Adrenal gland (tissue), 12 donors: ENCODE data around the gene SLC10A4. TPM values are rescaled to one million over a fixed set of nuclear protein-coding genes. Genes with fewer than 3 reads are reported as not detected.

Experiments
- DNase-seq, 7 donors: peaks; one replicate each; pipeline ENCODE4 v3.0.0-alpha.2; 2019 to 2020
- H3K27ac ChIP-seq, 5 donors: fragments of 200-600 bp; sonication (generic) in 4 of 5; 1 replicate in 3 of 5; 2 replicates in 2 of 5; pipeline versions ENCODE4 v1.5.1 to v1.8.0; 2016 to 2020; ENCODE audit warnings: mild to moderate bottlenecking in 1 of 5
- H3K27me3 ChIP-seq: fragments of 200-600 bp; 2 replicates; pipeline ENCODE4 v1.8.0; 2021
- H3K36me3 ChIP-seq, 2 donors: fragments of 200-600 bp; replicated peaks in 1 of 2; 1 replicate in 1 of 2; 2 replicates in 1 of 2; pipeline versions ENCODE4 v1.5.1 to v1.8.0; 2018 to 2022
- H3K4me1 ChIP-seq, 2 donors: fragments of 200-600 bp; replicated peaks in 1 of 2; 1 replicate in 1 of 2; 2 replicates in 1 of 2; pipeline versions ENCODE4 v1.5.1 to v1.8.0; 2018 to 2021
- H3K4me3 ChIP-seq, 4 donors: fragments of 200-600 bp; sonication (generic) in 3 of 4; one replicate each; pipeline ENCODE4 v1.5.1; 2016 to 2018
- H3K9me3 ChIP-seq, 3 donors: fragments of 200-600 bp; sonication (generic) in 1 of 3; replicated peaks in 1 of 3; 1 replicate in 2 of 3; 2 replicates in 1 of 3; pipeline versions ENCODE4 v1.5.1 to v1.8.0; 2016 to 2021
- CTCF ChIP-seq, 6 experiments: fragments of 450-650 bp in 4 of 6; fragments of 200-600 bp in 2 of 6; sonication (generic) in 1 of 6; IDR thresholded peaks; 1 replicate in 5 of 6; 2 replicates in 1 of 6; pipeline versions ENCODE4 v1.5.1 to v1.8.0; 2016 to 2021; ENCODE audit warnings: antibody characterized with exemption in 6 of 6, mild to moderate bottlenecking in 2 of 6, moderate library complexity in 1 of 6
- POLR2A ChIP-seq, 2 donors: fragments of 450-650 bp; IDR thresholded peaks; one replicate each; pipeline ENCODE4 v1.6.1; 2017; ENCODE audit warnings: antibody characterized with exemption in 2 of 2, mild to moderate bottlenecking in 2 of 2, moderate library complexity in 1 of 2
- WGBS, 4 donors: extraction: QIAGEN DNeasy Blood & Tissue Kit in 2 of 4; methylation state at CpG; one replicate each; pipeline versions ENCODE4 v1.1.5 to v1.1.7; 2013 to 2017; 5-methylcytosine and 5-hydroxymethylcytosine counted together
- intact Hi-C, 2 donors: fragments of 100-400 bp; cut with DNase I; formaldehyde crosslinking; loops; one replicate each; pipeline versions ENCODE4 v1.14.1 to v1.15.0; 2022 to 2023
- polyA plus RNA-seq, 3 donors: library from polyadenylated mRNA; stranded (reverse); fragments of 200-250 nt in 2 of 3; fragments of 350-450 nt in 1 of 3; fragmentation: Illumina TruSeq in 1 of 3; extraction: RNeasy Lipid Tissue Mini Kit (QIAGEN cat#74804) in 1 of 3; gene quantifications; one replicate each; pipeline ENCODE4 v1.2.3, GENCODE V29; 2013 to 2014
- total RNA-seq, 9 donors: library from RNA; depleted of rRNA in 4 of 9; stranded (reverse); fragments of >200 nt in 4 of 9; fragments of 120-200 nt in 1 of 9; fragmentation: NEBNext Ultra II Directional in 1 of 9; extraction: Animal tissue kit (Norgen Biotek cat#: 25700) in 1 of 9; gene quantifications; one replicate each; pipeline versions ENCODE4 v1.1.0 to v1.2.4, GENCODE V29; 2013 to 2023
- donor health status: healthy with polysubstance abuse.
- donor health status: Bipolar disorder and iron deficiency.
- donor health status: DM: yes; HTN: yes; CAD: no.
- donor health status: DM: no; HTN: no; CAD: no.
- donor health status: DM: no; HTN: no; CAD: no.
- donor health status: DM: yes; HTN: yes; CAD: no.

The SLC10A4 gene
- total and polyA plus RNA-seq, 12 donors: 0.15 to 3.3 (median 1.9) TPM; not detected in 4

GRCh38 chr4:48506716-48507115 is 23.6 kb downstream of the SLC10A4 start:
- 90 to 95% (median 92%) methylated on average over 2 of the region's 2 CpGs for WGBS, 4 donors
- intact Hi-C loops: no loop called here
- H3K27ac ChIP-seq: no peak overlapping the region
- TF ChIP-seq CTCF (IDR thresholded peaks at IDR 0.05): no peak
- TF ChIP-seq POLR2A (IDR thresholded peaks at IDR 0.05): no peak
- H3K27me3 ChIP-seq: no peaks in the 10 kb centered on the region
- H3K4me1 ChIP-seq: no peaks in the 10 kb centered on the region
- H3K4me3 ChIP-seq: no peak overlapping the region
- H3K9me3 ChIP-seq: no peaks in the 10 kb centered on the region
- peaks cover 0 to 20% of the 10 kb centered on the region in 2 donors for H3K36me3 ChIP-seq
- DNase-seq: no peak

GRCh38 chr4:48509543-48509942 is 26.4 kb downstream of the SLC10A4 start:
- Histone ChIP-seq H3K4me1 (no peaks in the 10 kb centered on the region), H3K4me3 (no peak overlapping the region), H3K9me3 (no peaks in the 10 kb centered on the region), H3K27me3 (no peaks in the 10 kb centered on the region), H3K27ac (no peak overlapping the region), H3K36me3 (peaks cover 0 to 42% of the 10 kb centered on the region in 2 donors)
- no peak for TF ChIP-seq CTCF (IDR thresholded peaks at IDR 0.05)
- no peak for TF ChIP-seq POLR2A (IDR thresholded peaks at IDR 0.05)
- intact Hi-C loops: no loop called here
- no peak for DNase-seq

GRCh38 chr4:48518143-48518542 is 35.0 kb downstream of the SLC10A4 start:
- no peak for DNase-seq
- Histone ChIP-seq H3K27me3 (no peaks in the 10 kb centered on the region), H3K27ac (no peak overlapping the region), H3K9me3 (no peaks in the 10 kb centered on the region), H3K4me3 (no peak overlapping the region), H3K4me1 (no peaks in the 10 kb centered on the region), H3K36me3 (peaks cover 0 to 59% of the 10 kb centered on the region in 2 donors)
- WGBS, 4 donors: 96 to 99% (median 97%) methylated on average over 3 of the region's 3 CpGs
- no peak for TF ChIP-seq POLR2A (IDR thresholded peaks at IDR 0.05)
- no peak for TF ChIP-seq CTCF (IDR thresholded peaks at IDR 0.05)
- intact Hi-C loops: no loop called here

- Histone ChIP-seq H3K36me3 (peaks cover 0 to 63% of the 10 kb centered on the region in 2 donors), H3K4me1 (no peaks in the 10 kb centered on the region), H3K9me3 (no peaks in the 10 kb centered on the region), H3K4me3 (no peak overlapping the region), H3K27me3 (no peaks in the 10 kb centered on the region), H3K27ac (no peak overlapping the region)
- no peak for DNase-seq
- intact Hi-C loops: no loop called here
- TF ChIP-seq CTCF (IDR thresholded peaks at IDR 0.05) (no peak), POLR2A (IDR thresholded peaks at IDR 0.05) (no peak)
- WGBS, 4 donors: 87 to 100% (median 92%) methylated on average over 1 of the region's 1 CpG
Observed at GRCh38 chr4:48526406-48526805, 43.3 kb downstream of the SLC10A4 start.
